HepG2 (cell line): ENCODE data around the gene DUSP2. TPM values are rescaled to one million over a fixed set of nuclear protein-coding genes. Genes with fewer than 3 reads are reported as not detected.

ENCODE experiments used
- AGO2 ChIP-seq: fragments of 200-400 bp; formaldehyde crosslinking; optimal IDR thresholded peaks from 2 replicates; pipeline ENCODE3; 2017; ENCODE audit warnings: mild to moderate bottlenecking, low read depth, low read length, moderate library complexity
- DZIP1 ChIP-seq: sonication (generic); formaldehyde crosslinking; IDR thresholded peaks from 2 replicates; pipeline ENCODE4 v1.5.0; 2020; ENCODE audit warnings: mild to moderate bottlenecking, missing genetic modification reagents
- HNF4G ChIP-seq, 2 experiments: sonication (generic) in 1 of 2; formaldehyde crosslinking in 1 of 2; IDR thresholded peaks; 2 replicates each; pipeline versions ENCODE4 v1.4.0 to v1.6.1; 2011 to 2020; ENCODE audit warnings: borderline replicate concordance in 2 of 2, low read depth in 2 of 2, mild to moderate bottlenecking in 2 of 2, low read length in 1 of 2, missing genetic modification reagents in 1 of 2, moderate library complexity in 1 of 2
- IKZF5 ChIP-seq: IDR thresholded peaks from 2 replicates; pipeline ENCODE4 v1.6.1; 2018; ENCODE audit warnings: missing genetic modification reagents, mild to moderate bottlenecking, missing compliant biosample characterization
- NONO ChIP-seq, 2 experiments: fragments of 450-650 bp in 1 of 2; sonication (generic) in 1 of 2; formaldehyde crosslinking in 1 of 2; IDR thresholded peaks in 1 of 2; conservative IDR thresholded peaks in 1 of 2; 2 replicates each; pipeline versions ENCODE4 v1.6.1 to v1.8.0; 2017 to 2022; ENCODE audit warnings: mild to moderate bottlenecking in 1 of 2, missing genetic modification reagents in 1 of 2, moderate library complexity in 1 of 2
- PHF21A ChIP-seq: sonication (generic); formaldehyde crosslinking; IDR thresholded peaks from 2 replicates; pipeline ENCODE4 v1.5.0; 2020; ENCODE audit warnings: mild to moderate bottlenecking, missing genetic modification reagents
- RCOR2 ChIP-seq: IDR thresholded peaks from 2 replicates; pipeline ENCODE4 v1.6.1; 2016; ENCODE audit warnings: missing biosample characterization, missing genetic modification reagents
- ZHX2 ChIP-seq, 2 experiments: sonication (generic) in 1 of 2; formaldehyde crosslinking in 1 of 2; IDR thresholded peaks; 2 replicates each; pipeline versions ENCODE4 v1.6.1 to v1.9.0; 2014 to 2022; ENCODE audit warnings: antibody characterized with exemption in 1 of 2, borderline replicate concordance in 1 of 2, inconsistent platforms in 1 of 2, low read depth in 1 of 2, missing genetic modification reagents in 1 of 2
- polyA plus RNA-seq, 8 experiments: library from polyadenylated mRNA; depleted of rRNA in 3 of 8; stranded (reverse) in 7 of 8; unstranded in 1 of 8; fragments of >200 nt; fragmentation: Illumina TruSeq in 4 of 8; extraction: Trizol in 4 of 8; gene quantifications; 2 replicates each; pipeline versions ENCODE4 v1.2.1 to v1.2.3, GENCODE V29; 2011 to 2016; ENCODE audit warnings: low read depth in 4 of 8, missing spikeins in 1 of 8, mixed read lengths in 1 of 8; ENCODE audit not compliant: insufficient read depth in 1 of 8
- total RNA-seq, 5 experiments: library from RNA; depleted of rRNA; stranded (reverse); fragments of >200 nt; fragmentation: Illumina TruSeq; extraction: Trizol; gene quantifications; 2 replicates each; pipeline ENCODE4 v1.2.3, GENCODE V29; 2016; ENCODE audit warnings: low read depth in 1 of 5

Gene DUSP2
- total and polyA plus RNA-seq, 2 of the 13 experiments (the other 11 are each of a cell fraction or from before 2014, with no cell fraction given), result not detected

- TF ChIP-seq NONO (IDR thresholded peaks at IDR 0.05) (no peak), NONO (CRISPR knock-in tag; conservative IDR thresholded peaks at IDR 0.05) (no peak), ZHX2 (IDR thresholded peaks at IDR 0.05; ENCODE audit: low read depth) (no peak), ZHX2 (CRISPR knock-in tag; IDR thresholded peaks at IDR 0.05; ENCODE audit: borderline replicate concordance) (no peak), AGO2 (no peak), DZIP1 (CRISPR knock-in tag) (no peak), HNF4G (IDR thresholded peaks at IDR 0.05; ENCODE audit: borderline replicate concordance, low read depth, low read length) (no peak), HNF4G (CRISPR knock-in tag; IDR thresholded peaks at IDR 0.05; ENCODE audit: borderline replicate concordance, low read depth) (no peak), IKZF5 (CRISPR knock-in tag) (no peak), PHF21A (CRISPR knock-in tag) (no peak), RCOR2 (no peak)
- TF ChIP-seq, all 625 proteins: peak for 0
These were observed 25.0 kb downstream of the DUSP2 start (continued) for GRCh38 chr2:96120091-96120720.
